ENCODE results near the gene DUS1L. TPM values are rescaled to one million over a fixed set of nuclear protein-coding genes. Genes with fewer than 3 reads are reported as not detected.

The DUS1L gene
- total RNA-seq, 4 donors from 2014 or later = 65.8 to 113 (median 89.8) TPM

DNA sequence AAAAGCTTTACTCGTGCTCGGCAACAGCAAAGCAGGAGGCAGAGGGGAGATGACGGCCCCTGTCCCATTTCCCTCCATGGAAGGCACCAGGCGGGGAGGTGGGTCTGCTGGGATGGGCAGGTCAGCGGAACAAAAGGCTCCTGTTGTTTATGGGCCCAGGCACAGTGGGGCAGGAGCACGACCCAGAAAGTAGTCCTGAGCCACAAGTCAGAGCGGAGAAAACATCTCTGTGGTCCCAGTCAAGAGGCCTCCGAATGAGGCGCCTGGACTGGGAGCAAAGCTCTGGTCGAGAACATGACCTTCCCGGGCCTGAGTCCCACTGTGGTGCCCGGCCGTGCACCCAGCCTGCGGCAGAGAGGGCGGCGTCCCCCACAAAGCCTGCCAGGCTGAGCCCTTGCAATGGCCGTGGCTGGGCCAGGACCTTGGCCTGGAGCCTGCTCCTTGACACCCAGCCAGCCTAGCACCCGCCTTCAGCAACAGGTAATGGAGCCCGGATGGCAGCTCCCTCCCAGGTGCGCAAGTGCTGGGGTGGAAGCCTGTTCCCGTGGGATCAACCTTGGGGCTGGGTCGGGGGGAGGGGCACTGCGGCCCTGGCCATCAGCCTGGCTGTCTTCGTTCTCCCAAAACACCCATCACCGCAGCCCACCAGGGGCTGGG is 17.6 kb downstream of the DUS1L start:
- no peak for DNase-seq (ENCODE audit: low spot score in 2 of 2)
- intact Hi-C loops (cut with DNase I; ENCODE audit: low total_unique reads) = no loop called here
- no peak overlapping the region for H3K4me3 ChIP-seq (ENCODE audit: low read depth, poor library complexity, severe bottlenecking)
- TF ChIP-seq POLR2A (IDR thresholded peaks at IDR 0.05) = no peak
- TF ChIP-seq, protein P1, sequence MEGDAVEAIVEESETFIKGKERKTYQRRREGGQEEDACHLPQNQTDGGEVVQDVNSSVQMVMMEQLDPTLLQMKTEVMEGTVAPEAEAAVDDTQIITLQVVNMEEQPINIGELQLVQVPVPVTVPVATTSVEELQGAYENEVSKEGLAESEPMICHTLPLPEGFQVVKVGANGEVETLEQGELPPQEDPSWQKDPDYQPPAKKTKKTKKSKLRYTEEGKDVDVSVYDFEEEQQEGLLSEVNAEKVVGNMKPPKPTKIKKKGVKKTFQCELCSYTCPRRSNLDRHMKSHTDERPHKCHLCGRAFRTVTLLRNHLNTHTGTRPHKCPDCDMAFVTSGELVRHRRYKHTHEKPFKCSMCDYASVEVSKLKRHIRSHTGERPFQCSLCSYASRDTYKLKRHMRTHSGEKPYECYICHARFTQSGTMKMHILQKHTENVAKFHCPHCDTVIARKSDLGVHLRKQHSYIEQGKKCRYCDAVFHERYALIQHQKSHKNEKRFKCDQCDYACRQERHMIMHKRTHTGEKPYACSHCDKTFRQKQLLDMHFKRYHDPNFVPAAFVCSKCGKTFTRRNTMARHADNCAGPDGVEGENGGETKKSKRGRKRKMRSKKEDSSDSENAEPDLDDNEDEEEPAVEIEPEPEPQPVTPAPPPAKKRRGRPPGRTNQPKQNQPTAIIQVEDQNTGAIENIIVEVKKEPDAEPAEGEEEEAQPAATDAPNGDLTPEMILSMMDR (IDR thresholded peaks at IDR 0.05) = no peak
- WGBS, 2 donors = 89 to 90% methylated on average over 14 to 23 of the region's 25 CpGs

DNA sequence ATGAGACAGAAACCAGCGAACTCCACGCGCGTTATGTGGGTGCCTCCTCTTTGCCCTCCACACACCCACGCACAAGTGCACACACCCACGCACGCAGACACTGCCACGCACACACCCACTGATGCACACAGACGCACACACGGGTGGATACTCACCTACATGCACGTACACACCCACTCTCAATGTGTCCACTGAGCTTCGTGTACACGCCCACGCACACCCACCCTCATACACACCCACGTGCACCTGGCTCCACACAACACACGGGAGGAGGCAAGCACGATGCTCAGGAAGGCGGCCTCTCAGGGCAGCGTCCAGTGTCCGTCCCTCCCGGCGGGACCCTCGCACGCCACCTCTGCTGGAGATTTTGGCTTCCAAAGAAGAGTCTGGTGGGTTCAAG is 18.2 kb downstream of the DUS1L start:
- intact Hi-C loops (cut with DNase I; ENCODE audit: low total_unique reads) = no loop called here
- TF ChIP-seq, protein P1 (IDR thresholded peaks at IDR 0.05) = no peak
- TF ChIP-seq POLR2A (IDR thresholded peaks at IDR 0.05) = no peak
- no peak for DNase-seq (ENCODE audit: low spot score in 2 of 2)
- H3K4me3 ChIP-seq (ENCODE audit: low read depth, poor library complexity, severe bottlenecking) = no peak overlapping the region
- WGBS, 2 donors = 81 to 93% methylated on average over 24 of the region's 24 CpGs

DNA sequence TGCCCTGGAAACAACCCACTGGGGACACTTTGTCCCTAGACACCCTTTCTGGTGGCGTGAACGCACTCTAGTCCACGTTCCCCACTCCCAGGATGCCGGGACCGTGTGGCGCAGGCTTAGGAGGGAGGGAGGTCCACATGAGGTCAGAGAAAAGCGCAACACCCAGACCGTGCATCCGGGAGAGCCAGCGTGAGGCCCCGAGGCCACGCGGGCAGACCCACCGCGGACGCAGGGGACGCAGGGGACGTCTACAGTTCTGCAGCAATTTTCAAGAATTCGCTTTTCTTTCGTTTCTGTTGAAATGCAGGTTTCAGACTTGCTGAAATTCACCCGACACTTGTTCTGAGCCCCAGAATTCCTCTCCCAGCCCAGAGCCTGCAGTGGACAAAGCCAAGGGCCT is 18.7 kb downstream of the DUS1L start:
- no peak for DNase-seq (ENCODE audit: low spot score in 2 of 2)
- intact Hi-C loops (cut with DNase I; ENCODE audit: low total_unique reads) = no loop called here
- 89 to 92% methylated on average over 21 of the region's 21 CpGs for WGBS, 2 donors
- TF ChIP-seq, protein P1 (IDR thresholded peaks at IDR 0.05) = no peak
- no peak for TF ChIP-seq POLR2A (IDR thresholded peaks at IDR 0.05)
- no peak overlapping the region for H3K4me3 ChIP-seq (ENCODE audit: low read depth, poor library complexity, severe bottlenecking)

DNA sequence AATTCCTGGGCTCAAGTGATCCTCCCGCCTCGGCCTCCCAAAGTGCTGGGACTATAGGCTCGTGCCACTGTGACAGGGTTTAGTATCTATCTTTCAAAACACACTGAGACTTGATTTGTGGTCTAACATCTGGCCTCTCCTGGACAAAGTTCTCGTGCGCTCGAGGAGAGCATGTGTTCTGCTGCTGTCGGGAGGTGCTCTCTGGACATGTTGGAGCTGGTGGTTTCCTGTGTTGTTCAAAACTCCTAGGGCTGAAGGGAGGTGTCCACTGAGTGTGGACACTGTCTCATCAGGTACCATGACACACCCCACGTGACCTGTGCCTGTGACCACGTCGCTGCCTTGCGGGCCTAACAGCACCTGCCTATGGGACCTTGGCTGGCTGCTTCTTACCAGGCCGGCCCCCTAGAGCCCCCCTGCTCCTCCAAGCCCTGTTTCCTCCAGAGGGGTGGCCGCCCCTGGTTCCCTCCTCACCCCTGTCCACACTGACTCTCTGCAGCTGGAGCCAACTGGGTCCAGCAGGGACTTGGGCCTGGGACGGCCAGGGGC is 19.6 kb downstream of the DUS1L start:
- no peak for TF ChIP-seq POLR2A (IDR thresholded peaks at IDR 0.05)
- TF ChIP-seq, protein P1 (IDR thresholded peaks at IDR 0.05) = no peak
- H3K4me3 ChIP-seq (ENCODE audit: low read depth, poor library complexity, severe bottlenecking) = no peak overlapping the region
- intact Hi-C loops (cut with DNase I; ENCODE audit: low total_unique reads) = no loop called here

DNA sequence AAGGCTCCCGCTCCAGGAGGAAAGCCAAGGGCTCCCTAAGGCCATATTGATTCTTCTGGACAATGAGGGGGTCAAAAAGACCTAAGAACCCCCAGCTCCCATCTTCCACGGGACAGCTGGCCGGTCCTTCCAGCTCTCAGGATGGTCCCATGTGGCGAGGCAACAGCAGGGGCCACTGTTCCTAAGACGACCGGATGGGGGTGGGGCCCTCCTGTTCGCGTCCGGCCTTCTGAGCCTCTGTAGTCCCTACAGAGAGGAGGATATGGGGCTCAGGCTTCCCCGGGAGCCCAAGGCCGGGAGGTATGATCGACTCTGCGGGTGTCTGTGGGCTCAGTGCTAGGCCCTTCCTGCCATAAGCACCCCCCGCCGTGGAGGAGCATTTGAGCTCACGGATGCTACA is 22.1 kb downstream of the DUS1L start:
- DNase-seq (ENCODE audit: low spot score in 2 of 2) = no peak
- no peak for TF ChIP-seq POLR2A (IDR thresholded peaks at IDR 0.05)
- TF ChIP-seq, protein P1 (IDR thresholded peaks at IDR 0.05) = no peak
- WGBS, 2 donors = 72 to 89% methylated on average over 4 to 16 of the region's 16 CpGs
- intact Hi-C loops (cut with DNase I; ENCODE audit: low total_unique reads) = no loop called here
- no peak overlapping the region for H3K4me3 ChIP-seq (ENCODE audit: low read depth, poor library complexity, severe bottlenecking)

More for the DNA sequence above, 19.6 kb downstream of the DUS1L start:
- 72 to 75% methylated on average over 12 to 14 of the region's 14 CpGs for WGBS, 2 donors
- DNase-seq (ENCODE audit: low spot score in 2 of 2) = no peak
